GM19468 (cell line): ENCODE results near the gene GTF3C6.
A peak's percentile ranks its signal among the peaks of the same experiment; 100 is the strongest.
"Not testable (repeated sequence)": the region's sequence is repeated elsewhere in the genome, so short reads cannot be mapped to it uniquely, and the experiment has no call there.

Experiments
- ATAC-seq: cut with Tn5 transposase; IDR thresholded peaks from one replicate; pipeline ENCODE4 v1.9.1; 2021; ENCODE audit warnings: mild to moderate bottlenecking, moderate library complexity, moderate number of reproducible peaks; ENCODE audit not compliant: unreplicated experiment; ENCODE audit errors: extremely low read depth

Gene GTF3C6, protein sequence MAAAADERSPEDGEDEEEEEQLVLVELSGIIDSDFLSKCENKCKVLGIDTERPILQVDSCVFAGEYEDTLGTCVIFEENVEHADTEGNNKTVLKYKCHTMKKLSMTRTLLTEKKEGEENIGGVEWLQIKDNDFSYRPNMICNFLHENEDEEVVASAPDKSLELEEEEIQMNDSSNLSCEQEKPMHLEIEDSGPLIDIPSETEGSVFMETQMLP

GRCh38 chr6:110958329-110959192, at the start of gene GTF3C6:
TSS of gene GTF3C6 (plus strand) at chr6:110958706. CDS start at chr6:110958770, 64 bp downstream.
- ATAC-seq, result peak; percentile 95

- ATAC-seq, result no peak
These were observed 27.7 kb upstream of the GTF3C6 start for GRCh38 chr6:110930781-110931180.

DNA sequence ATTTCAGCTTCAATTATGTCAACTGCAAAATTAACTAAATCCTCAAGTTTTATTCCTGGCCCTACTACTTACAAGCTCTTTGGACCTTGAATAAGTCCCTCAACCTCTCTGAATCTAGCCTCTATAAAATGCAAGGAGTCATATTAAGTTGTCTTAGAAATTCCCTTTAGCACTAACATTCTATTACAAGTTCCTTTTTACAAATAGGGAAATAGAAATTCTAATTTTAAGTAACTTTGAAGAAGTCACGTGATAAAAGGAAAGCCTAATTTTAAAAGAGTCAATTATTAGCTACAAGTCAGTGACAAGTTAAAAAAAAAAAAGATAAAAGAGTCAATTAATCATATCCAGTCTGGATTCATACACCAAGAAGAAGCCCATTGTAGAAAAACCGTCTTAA, 24.6 kb upstream of the GTF3C6 start:
- ATAC-seq, result no peak

DNA sequence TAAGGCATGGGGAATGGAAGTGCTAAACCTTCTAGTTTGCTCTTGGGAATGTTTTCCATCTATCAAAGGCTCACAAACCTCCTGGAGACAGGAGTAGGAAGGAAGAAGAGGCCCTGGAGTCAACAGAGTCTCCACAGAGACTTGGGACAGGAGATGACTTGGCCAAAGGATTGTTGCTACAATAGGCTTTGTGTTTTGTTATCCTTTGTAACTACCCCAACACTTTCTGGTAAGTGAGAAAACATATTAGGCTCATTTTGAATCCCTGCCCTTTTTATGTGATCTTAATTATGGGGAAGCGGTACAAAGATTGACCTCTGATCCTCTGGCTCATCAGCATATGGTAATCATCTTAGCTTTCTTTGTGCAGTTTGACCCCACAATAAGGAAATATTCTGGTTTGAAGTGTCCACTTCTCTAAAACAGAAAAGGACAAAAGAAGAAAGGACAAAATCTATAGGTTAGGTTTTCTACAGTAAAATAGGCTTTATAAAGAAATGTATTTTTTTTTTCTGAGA, 24.1 kb upstream of the GTF3C6 start:
- no peak for ATAC-seq

DNA sequence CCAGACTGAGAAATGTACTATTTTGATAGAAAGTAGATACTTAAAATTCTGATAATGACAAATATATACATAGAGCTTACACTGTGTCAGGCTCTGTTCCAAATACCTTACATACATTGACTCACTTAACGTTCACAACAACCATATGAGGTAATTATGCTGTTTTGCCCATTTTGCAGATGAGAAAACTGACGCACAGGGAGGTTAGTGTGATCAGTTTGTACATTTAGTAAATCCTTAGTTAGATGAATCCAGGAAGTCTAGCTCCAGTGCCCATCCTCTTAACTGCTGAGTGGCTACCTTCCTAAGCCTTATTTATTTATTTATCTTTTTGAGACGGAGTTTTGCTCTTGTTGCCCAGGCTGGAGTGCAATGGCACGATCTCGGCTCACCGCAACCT, 23.3 kb upstream of the GTF3C6 start:
- no peak for ATAC-seq

- ATAC-seq, result no peak
These were observed 20.3 kb upstream of the GTF3C6 start for GRCh38 chr6:110938171-110938570.

DNA sequence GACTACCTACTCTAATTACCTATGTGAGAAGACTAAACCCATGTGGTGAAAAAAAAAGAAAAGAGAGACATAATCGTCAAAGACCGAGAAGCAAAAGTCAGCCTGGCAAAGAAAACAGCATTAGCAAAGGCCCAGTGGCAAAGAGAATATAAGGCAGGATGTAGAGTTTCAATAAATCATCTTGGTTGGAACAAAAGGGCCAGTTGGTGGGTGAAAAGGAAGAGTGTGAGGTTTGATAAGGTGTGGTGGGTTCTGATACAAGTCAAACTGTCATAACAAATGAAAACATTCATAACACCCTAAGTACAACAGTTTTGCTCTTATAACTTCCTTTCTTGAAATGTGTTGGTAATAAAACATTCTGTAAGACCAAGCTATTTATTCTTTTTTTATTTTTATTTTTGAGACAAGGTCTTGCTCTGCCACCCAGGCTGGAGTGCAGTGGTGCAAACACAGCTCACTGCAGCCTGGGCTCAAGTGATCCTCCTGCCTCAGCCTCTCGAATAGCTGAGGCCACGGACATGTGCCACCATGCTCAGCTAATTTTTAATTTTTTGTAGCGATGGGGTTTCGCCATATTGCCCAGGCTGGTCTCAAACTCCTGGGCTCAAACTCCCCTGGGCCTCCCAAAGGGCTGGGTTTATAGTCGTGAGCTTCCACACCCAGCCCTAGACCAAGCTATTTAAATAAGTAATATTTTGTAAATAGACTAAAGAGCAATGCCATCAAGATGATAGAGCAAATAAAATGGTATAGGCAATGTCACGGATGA, 18.9 kb upstream of the GTF3C6 start:
- no peak for ATAC-seq

DNA sequence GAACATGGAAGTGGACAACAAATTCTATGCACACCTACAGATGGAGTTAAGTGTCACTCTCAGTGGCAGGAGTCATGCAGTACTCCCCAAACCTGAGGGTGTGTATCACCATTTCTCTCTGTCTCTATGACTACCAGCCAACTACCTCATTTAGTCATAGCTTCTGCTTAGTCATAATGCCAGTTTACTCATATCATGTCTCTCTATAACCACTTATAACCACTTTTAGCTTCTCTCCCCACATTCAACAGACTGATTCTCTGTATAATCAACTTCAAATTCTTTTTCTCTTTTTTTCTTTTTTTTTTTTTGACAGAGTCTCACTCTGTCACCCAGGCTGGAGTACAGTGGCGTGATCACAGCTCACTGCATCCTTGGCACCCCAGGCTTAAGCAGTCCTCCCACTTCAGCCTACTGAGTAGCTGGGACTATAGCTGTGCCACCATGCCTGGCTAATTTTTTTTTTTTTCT, 13.8 kb upstream of the GTF3C6 start:
- peak; percentile 99 for ATAC-seq

DNA sequence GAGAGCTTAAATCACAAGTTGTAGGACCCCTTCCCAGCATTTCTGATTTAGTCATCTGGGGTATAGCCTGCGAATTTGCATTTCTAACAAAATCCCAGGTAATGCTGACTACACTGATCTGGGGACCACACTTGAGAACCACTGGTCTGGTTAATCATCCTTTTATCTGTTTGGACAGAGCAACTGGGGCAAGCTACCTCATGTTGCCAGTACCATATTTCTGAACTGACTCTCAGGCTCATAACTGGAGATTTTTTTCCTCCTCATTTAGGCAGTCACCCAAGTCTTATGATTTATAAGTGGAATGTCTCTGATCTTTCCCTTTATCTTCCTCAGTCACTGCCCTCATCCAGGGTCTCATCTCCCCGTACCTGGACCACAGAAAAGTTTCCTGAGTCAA, 12.0 kb upstream of the GTF3C6 start:
- no peak for ATAC-seq

- no peak for ATAC-seq
These were observed 8.7 kb upstream of the GTF3C6 start for GRCh38 chr6:110949679-110950285.

GRCh38 chr6:110950440-110950839, 8.1 kb upstream of the GTF3C6 start:
- no peak for ATAC-seq

- no peak for ATAC-seq
These were observed 7.5 kb upstream of the GTF3C6 start for GRCh38 chr6:110951008-110951407.

DNA sequence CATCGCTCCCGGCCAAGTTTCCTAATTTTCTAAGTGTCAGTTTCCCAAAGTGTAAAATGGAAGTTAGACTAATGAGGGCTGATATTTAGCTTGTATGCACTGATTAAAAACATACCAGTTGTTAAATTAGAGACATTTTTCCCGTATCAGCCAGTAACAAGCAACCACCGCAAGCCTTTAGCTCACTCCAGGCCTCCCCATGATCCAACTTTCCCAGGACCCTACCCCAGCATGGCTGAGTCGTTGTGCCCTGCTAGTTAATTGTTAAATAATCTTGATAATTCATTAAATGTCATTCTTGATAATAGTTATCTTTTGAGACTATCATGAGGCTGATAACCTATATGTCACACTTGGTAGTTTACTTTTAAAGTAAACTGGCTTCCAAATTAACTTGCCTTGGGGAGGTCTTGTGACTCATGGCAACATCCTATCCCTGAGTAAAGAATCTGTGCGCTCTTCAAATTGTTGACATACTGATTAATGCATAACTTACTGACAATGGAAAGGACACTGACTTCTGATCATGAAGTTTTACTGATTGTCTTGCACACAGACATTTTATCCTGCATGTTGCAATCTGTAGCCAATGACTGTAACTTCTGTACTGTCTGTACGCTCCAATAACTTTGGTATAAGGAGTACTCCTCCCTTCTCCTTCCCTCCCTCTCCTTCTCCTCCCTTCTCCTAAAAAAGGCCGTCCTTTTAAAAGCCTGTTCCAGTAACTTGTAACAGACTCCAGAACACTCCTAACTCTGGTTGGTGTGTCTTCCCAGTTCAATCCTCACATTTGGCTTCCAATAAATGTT, 6.3 kb upstream of the GTF3C6 start:
- no peak for ATAC-seq

- ATAC-seq, result no peak
These were observed 4.7 kb upstream of the GTF3C6 start for GRCh38 chr6:110953633-110954303.

DNA sequence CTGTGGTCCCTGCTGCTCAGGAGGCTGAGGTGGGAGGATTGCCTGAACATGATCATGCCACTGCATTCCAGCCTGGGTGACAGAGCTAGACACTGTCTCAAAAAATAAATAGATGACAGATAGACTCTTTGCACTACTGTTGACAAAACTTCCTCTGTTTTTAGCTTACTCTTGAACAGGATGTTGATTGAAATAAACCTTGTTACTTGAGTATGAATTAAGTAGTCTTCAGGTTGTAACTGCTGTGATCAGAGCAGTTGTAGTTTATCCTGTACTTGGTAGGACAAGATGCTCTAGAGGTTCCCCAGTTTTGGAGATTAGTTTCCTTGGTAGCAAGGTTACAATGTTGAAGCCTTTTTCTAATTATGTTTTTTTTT, 1.5 kb downstream of the GTF3C6 start:
- ATAC-seq, result no peak

DNA sequence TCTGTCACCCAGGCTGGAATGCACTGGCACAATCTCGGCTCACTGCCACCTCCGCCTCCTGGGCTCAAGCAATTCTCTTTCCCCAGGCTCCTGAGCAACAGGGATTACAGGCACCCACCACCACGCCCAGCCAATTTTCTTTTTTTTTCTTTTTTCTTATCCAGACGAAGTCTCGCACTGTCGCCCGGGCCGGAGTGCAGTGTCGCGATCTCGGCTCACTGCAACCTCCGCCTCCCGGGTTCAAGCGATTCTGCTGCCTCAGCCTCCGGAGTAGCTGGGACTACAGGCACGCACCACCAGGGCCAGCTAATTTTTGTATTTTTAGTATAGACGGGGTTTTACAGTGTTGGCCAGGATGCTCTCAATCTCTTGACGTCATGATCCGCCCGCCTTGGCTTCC, 4.1 kb downstream of the GTF3C6 start:
- not testable (repeated sequence) for ATAC-seq

DNA sequence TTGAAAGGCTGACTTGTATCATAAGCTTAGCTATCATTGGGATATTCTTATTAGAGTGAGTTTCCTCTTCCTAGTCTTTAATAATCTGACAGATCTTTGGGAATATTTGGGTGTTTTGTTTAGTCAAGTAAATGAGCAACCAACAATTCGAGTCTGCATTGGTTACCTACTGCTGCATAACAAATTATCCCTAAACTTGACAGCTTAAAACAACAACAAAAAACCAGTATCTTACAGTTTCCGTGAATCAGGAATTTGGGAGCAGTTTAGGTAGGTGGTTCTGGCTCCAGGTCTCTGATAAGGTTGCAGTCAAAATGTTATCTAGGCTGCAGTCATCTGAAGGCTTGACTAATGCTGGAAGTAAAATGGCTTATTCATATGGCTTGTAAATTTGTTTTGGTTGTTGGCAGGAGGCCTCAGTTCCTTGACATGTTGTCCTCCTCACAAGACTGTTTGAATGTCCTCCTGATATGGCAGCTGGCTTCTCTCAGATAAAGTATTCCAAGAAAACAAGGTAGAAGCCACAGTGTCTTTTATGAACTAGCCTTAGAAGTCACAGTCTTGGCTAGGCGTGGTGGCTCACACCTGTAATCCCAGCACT, 7.2 kb downstream of the GTF3C6 start:
- ATAC-seq, result no peak

- ATAC-seq, result not testable (repeated sequence)
These were observed 10.2 kb downstream of the GTF3C6 start for GRCh38 chr6:110968661-110969060.
